Esophagus squamous epithelium (tissue), 4 donors: ENCODE data around the gene SIRPG.

Experiments used
- POLR2A ChIP-seq, 4 donors: fragments of 450-650 bp; IDR thresholded peaks; one replicate each; pipeline ENCODE4 v1.6.1; 2017; ENCODE audit warnings: antibody characterized with exemption in 4 of 4, mild to moderate bottlenecking in 4 of 4, moderate library complexity in 3 of 4
- TF ChIP-seq, protein P1 (sequence below), 6 experiments: fragments of 450-650 bp in 4 of 6; fragments of 200-600 bp in 2 of 6; sonication (generic) in 2 of 6; IDR thresholded peaks; one replicate each; pipeline ENCODE4 v1.5.1; 2016 to 2019; ENCODE audit warnings: antibody characterized with exemption in 6 of 6, mild to moderate bottlenecking in 4 of 6, moderate library complexity in 4 of 6

DNA sequence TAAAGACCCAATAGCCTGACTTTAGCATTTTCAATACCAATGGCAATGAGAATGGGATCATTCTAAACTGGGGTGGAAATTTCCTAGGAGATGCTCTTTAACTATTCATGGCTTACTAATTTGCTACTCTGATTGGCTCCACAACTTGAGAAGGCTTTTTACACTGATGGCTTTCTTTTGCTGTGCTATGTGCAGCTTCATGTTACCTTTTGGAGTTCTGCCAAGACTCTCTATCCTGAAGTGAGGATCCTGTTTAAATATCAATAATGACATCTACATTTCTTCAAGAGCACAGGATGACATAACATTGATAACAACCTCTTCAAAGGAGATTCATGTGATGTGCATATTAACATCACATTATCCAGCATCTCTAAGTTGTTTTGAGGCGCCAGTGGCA, 43.4 kb upstream of the SIRPG start:
- TF ChIP-seq, protein P1, sequence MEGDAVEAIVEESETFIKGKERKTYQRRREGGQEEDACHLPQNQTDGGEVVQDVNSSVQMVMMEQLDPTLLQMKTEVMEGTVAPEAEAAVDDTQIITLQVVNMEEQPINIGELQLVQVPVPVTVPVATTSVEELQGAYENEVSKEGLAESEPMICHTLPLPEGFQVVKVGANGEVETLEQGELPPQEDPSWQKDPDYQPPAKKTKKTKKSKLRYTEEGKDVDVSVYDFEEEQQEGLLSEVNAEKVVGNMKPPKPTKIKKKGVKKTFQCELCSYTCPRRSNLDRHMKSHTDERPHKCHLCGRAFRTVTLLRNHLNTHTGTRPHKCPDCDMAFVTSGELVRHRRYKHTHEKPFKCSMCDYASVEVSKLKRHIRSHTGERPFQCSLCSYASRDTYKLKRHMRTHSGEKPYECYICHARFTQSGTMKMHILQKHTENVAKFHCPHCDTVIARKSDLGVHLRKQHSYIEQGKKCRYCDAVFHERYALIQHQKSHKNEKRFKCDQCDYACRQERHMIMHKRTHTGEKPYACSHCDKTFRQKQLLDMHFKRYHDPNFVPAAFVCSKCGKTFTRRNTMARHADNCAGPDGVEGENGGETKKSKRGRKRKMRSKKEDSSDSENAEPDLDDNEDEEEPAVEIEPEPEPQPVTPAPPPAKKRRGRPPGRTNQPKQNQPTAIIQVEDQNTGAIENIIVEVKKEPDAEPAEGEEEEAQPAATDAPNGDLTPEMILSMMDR (IDR thresholded peaks at IDR 0.05) = no peak
- no peak for TF ChIP-seq POLR2A (IDR thresholded peaks at IDR 0.05)
